ENCODE results near the gene UBE4A. TPM values are rescaled to one million over a fixed set of nuclear protein-coding genes. Genes with fewer than 3 reads are reported as not detected.

Gene UBE4A
- total and polyA plus RNA-seq, 10 of the 15 experiments (the other 5 are each of a cell fraction or from before 2014, with no cell fraction given), result 6.2 to 39.6 (median 30.3) TPM

DNA sequence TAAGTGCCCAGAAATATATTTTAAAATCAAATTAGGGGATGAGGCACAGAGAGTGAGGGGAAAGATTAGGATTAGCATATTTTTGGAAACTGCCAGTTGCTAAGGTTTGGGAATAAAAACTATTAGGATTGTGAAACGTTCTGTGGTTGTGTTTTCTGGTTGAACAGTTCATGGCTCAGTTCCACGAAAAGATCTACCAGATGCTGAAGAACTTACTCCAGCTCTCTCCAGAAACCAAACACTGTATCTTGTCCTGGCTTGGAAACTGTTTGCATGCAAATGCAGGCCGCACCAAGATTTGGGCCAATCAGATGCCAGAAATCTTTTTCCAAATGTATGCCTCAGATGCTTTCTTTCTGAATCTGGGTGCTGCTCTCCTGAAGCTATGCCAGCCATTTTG is 15.3 kb downstream of the UBE4A start:
- Histone ChIP-seq H3K9ac (ENCODE audit: control insufficient read depth, insufficient read depth, low read length) (no peak overlapping the region), H3K9me3 (replicated peaks; ENCODE audit: control insufficient read depth, insufficient read depth, low read length) (no peaks in the 10 kb centered on the region), H3K4me2 (ENCODE audit: control insufficient read depth, insufficient read depth) (no peak overlapping the region), H2AFZ (ENCODE audit: control insufficient read depth, low read depth, low read length) (no peak overlapping the region), H3K27ac (ENCODE audit: control insufficient read depth, insufficient read depth) (no peak overlapping the region), H3K36me3 (ENCODE audit: control insufficient read depth in 2 of 2, insufficient read depth in 2 of 2, low read length in 1 of 2) (peaks cover 10 to 27% of the 10 kb centered on the region in 2 experiments), H3K4me3 (no peak overlapping the region), H3K27me3 (replicated peaks in 1 of 2; ENCODE audit: control insufficient read depth in 2 of 2, insufficient read depth in 2 of 2, low read length in 1 of 2) (no peaks in the 10 kb centered on the region), H3K79me2 (ENCODE audit: control insufficient read depth, insufficient read depth, low read length) (no peaks in the 10 kb centered on the region), H3K4me1 (ENCODE audit: control insufficient read depth, insufficient read depth, low read length) (no peaks in the 10 kb centered on the region), H4K20me1 (ENCODE audit: control insufficient read depth, insufficient read depth) (no peaks in the 10 kb centered on the region)
- 95% methylated on average over 3 of the region's 3 CpGs for WGBS (ENCODE audit: insufficient coverage, insufficient replicate concordance, low lambda C conversion rate, missing lambda C conversion rate)
- ChIA-PET CTCF (interaction anchor here (0.8 to 2.1 kb wide), 2 partner anchors 10 to 12 kb away, joined by 4 to 10 read pairs; no protein-coding TSS in a partner anchor), POLR2A (no interaction called here), SMC1A (ENCODE audit: uncharacterized antibody, unreplicated experiment) (interaction anchor here (0.9 to 1.3 kb wide), 3 partner anchors 13 to 17 kb away, joined by 3 to 4 read pairs (median 3); no protein-coding TSS in a partner anchor), RAD21 (ENCODE audit: unreplicated experiment) (interaction anchor here (0.7 kb wide), 1 partner anchor 11 kb away, joined by 3 read pairs; no protein-coding TSS in a partner anchor)
- TF ChIP-seq, protein P1, sequence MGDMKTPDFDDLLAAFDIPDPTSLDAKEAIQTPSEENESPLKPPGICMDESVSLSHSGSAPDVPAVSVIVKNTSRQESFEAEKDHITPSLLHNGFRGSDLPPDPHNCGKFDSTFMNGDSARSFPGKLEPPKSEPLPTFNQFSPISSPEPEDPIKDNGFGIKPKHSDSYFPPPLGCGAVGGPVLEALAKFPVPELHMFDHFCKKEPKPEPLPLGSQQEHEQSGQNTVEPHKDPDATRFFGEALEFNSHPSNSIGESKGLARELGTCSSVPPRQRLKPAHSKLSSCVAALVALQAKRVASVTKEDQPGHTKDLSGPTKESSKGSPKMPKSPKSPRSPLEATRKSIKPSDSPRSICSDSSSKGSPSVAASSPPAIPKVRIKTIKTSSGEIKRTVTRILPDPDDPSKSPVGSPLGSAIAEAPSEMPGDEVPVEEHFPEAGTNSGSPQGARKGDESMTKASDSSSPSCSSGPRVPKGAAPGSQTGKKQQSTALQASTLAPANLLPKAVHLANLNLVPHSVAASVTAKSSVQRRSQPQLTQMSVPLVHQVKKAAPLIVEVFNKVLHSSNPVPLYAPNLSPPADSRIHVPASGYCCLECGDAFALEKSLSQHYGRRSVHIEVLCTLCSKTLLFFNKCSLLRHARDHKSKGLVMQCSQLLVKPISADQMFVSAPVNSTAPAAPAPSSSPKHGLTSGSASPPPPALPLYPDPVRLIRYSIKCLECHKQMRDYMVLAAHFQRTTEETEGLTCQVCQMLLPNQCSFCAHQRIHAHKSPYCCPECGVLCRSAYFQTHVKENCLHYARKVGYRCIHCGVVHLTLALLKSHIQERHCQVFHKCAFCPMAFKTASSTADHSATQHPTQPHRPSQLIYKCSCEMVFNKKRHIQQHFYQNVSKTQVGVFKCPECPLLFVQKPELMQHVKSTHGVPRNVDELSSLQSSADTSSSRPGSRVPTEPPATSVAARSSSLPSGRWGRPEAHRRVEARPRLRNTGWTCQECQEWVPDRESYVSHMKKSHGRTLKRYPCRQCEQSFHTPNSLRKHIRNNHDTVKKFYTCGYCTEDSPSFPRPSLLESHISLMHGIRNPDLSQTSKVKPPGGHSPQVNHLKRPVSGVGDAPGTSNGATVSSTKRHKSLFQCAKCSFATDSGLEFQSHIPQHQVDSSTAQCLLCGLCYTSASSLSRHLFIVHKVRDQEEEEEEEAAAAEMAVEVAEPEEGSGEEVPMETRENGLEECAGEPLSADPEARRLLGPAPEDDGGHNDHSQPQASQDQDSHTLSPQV (IDR thresholded peaks at IDR 0.05), result no peak
- no peak for TF ChIP-seq CBX5 (IDR thresholded peaks at IDR 0.05; ENCODE audit: low read depth)
- no peak for ATAC-seq
- intact Hi-C loops (cut with micrococcal nuclease; ENCODE audit: unreplicated experiment) (no loop called here), in situ Hi-C loops (cut with MboI) (loop anchor here (25.0 kb wide), 1 partner anchor 113 kb away; no protein-coding TSS in a partner anchor)
- DNase-seq (ENCODE audit: low read depth, low spot score), result no peak
- FAIRE-seq, result no peak
- BruUV-seq (replicated peaks), result no TSS peak
